ENCODE results near the gene KCNK6. TPM values are rescaled to one million over a fixed set of nuclear protein-coding genes. Genes with fewer than 3 reads are reported as not detected.

The KCNK6 gene
- total and polyA plus RNA-seq, 2 of the 8 experiments (the other 6 are each of a cell fraction or from before 2014, with no cell fraction given): 10.6 to 13.3 TPM

- no peak overlapping the region for H2BK15ac ChIP-seq (ENCODE audit: low read length)
- H4K20me1 ChIP-seq (replicated peaks in 1 of 2; ENCODE audit: control insufficient read depth in 1 of 2, insufficient read depth in 2 of 2, low read length in 2 of 2): peaks cover 0 to 2% of the 10 kb centered on the region in 2 experiments
- H3K14ac ChIP-seq (ENCODE audit: insufficient read length): no peak overlapping the region
- DNase-seq (ENCODE audit: low read depth in 1 of 2, low spot score in 2 of 2): no peak
- no peak overlapping the region for H4K8ac ChIP-seq (ENCODE audit: extremely low read depth, insufficient read depth, low read length)
- H3K79me2 ChIP-seq (ENCODE audit: control insufficient read depth in 1 of 2, insufficient read depth in 2 of 2, low read length in 2 of 2): no peaks in the 10 kb centered on the region
- H3K9me3 ChIP-seq (ENCODE audit: insufficient read depth in 2 of 2, low read depth in 1 of 2, low read length in 1 of 2): no peaks in the 10 kb centered on the region
- no peak overlapping the region for H3K4me3 ChIP-seq (ENCODE audit: extremely low read depth in 1 of 4, insufficient read depth in 2 of 4, low read depth in 3 of 4, low read length in 4 of 4)
- no peak overlapping the region for H3K4ac ChIP-seq (replicated peaks; ENCODE audit: insufficient read length, low read depth, low read length)
- no peak overlapping the region for H4K5ac ChIP-seq (ENCODE audit: insufficient read length, low read depth, low read length)
- no peak overlapping the region for H3K18ac ChIP-seq (ENCODE audit: extremely low read depth, low read length)
- ChIA-PET POLR2A (ENCODE audit: partially characterized antibody) (interaction anchor here (0.6 to 1.8 kb wide), 4 partner anchors 8 to 93 kb away, joined by 3 to 5 read pairs (median 4); partner anchors contain the start of gene SPINT2), CTCF (ENCODE audit: partially characterized antibody) (interaction anchor here (0.5 to 1.4 kb wide), 8 partner anchors 8 to 778 kb away, joined by 3 to 5 read pairs (median 4); partner anchors contain the start of gene CATSPERG)
- H2BK12ac ChIP-seq (ENCODE audit: low read depth, low read length): no peak overlapping the region
- no peaks in the 10 kb centered on the region for H3K79me1 ChIP-seq (ENCODE audit: low read depth, low read length)
- H2BK20ac ChIP-seq (ENCODE audit: low read length): no peak overlapping the region
- H3K27ac ChIP-seq (ENCODE audit: low read depth, low read length): no peak overlapping the region
- H2BK5ac ChIP-seq (ENCODE audit: low read depth, low read length): no peak overlapping the region
- H4K91ac ChIP-seq (replicated peaks; ENCODE audit: insufficient read length, low read length): no peak overlapping the region
- peaks cover 0 to 5% (median 2%) of the 10 kb centered on the region in 4 experiments; a peak in 3 of 7 replicates for H3K4me1 ChIP-seq (replicated peaks in 1 of 4; ENCODE audit: control insufficient read depth in 3 of 4, insufficient read depth in 4 of 4, low read length in 3 of 4)
- H2AK5ac ChIP-seq (ENCODE audit: low read depth, low read length): no peak overlapping the region
- H3K27me3 ChIP-seq (replicated peaks in 1 of 4; ENCODE audit: control insufficient read depth in 3 of 4, extremely low read depth in 1 of 4, insufficient read depth in 3 of 4, low read length in 3 of 4): peaks cover 4 to 25% (median 19%) of the 10 kb centered on the region in 4 experiments
- no peaks in the 10 kb centered on the region for H3K36me3 ChIP-seq (ENCODE audit: control insufficient read depth in 2 of 4, insufficient read depth in 4 of 4, low read length in 3 of 4)
- H2BK120ac ChIP-seq (replicated peaks; ENCODE audit: low read depth, low read length): no peak overlapping the region
- no peak overlapping the region for H2AFZ ChIP-seq (ENCODE audit: low read length)
- 75% methylated on average over 5 of the region's 5 CpGs; no CpG with 5 or more reads in 1 of the 2 experiments for WGBS, 2 experiments (ENCODE audit: extremely low coverage in 1 of 2, insufficient coverage in 1 of 2, insufficient read length in 1 of 2, insufficient replicate concordance in 2 of 2, low coverage in 1 of 2, low lambda C conversion rate in 2 of 2, missing lambda C conversion rate in 1 of 2)
- no peak overlapping the region for H3K56ac ChIP-seq (replicated peaks; ENCODE audit: insufficient read length, low read depth, low read length)
- H3K23me2 ChIP-seq (ENCODE audit: low read depth, low read length): peaks cover 8% of the 10 kb centered on the region; the same call in 1 of the 2 replicates
- H3K9ac ChIP-seq (replicated peaks in 1 of 4; ENCODE audit: extremely low read depth in 1 of 4, low read depth in 3 of 4, low read length in 3 of 4): no peak overlapping the region
- no peak for FAIRE-seq
- no peak overlapping the region for H3K4me2 ChIP-seq (ENCODE audit: insufficient read depth in 1 of 2, low read depth in 2 of 2, low read length in 2 of 2)
- H3K23ac ChIP-seq (ENCODE audit: insufficient read length): no peak overlapping the region
- TF ChIP-seq SAP30 (IDR thresholded peaks at IDR 0.05; ENCODE audit: insufficient read depth, insufficient replicate concordance, low read length) (no peak), CTBP2 (IDR thresholded peaks at IDR 0.05; ENCODE audit: borderline replicate concordance, insufficient read depth, insufficient read length, low read length) (no peak), POU5F1 (IDR thresholded peaks at IDR 0.05; ENCODE audit: low read depth, low read length) (no peak), YY1 (IDR thresholded peaks at IDR 0.05; ENCODE audit: low read depth, low read length) (no peak), KDM5A (IDR thresholded peaks at IDR 0.05; ENCODE audit: low read length) (no peak), SUZ12 (IDR thresholded peaks at IDR 0.05; ENCODE audit: low read length) (no peak)
Observed at GRCh38 chr19:38358071-38358470, 38.4 kb downstream of the KCNK6 start.

All from H1 (cell line).